Measurements from ENCODE around the gene OR10A2.
A peak's percentile ranks its signal among the peaks of the same experiment; 100 is the strongest.
"Not testable (repeated sequence)": the region's sequence is repeated elsewhere in the genome, so short reads cannot be mapped to it uniquely, and the experiment has no call there.

OR10A2 gene

DNA sequence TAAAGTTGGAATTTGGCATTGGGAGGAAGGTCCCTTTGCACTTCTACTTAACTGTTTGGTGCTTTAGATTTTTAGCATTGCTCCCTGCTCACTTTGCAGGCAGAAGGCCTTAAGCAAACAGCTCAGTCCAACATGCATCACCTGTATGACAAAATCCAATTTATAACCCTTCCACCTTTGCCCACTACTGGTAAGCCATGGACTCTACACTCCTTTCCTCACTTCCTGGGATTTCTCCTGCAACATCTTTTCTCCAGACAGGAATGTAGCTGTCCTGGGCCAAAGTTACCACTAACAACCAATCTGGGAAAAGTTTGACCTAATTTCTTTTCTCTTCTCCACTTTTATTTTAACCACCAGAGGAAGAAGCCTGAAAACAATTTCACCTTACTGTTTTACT, 31.2 kb downstream of the OR10A2 start:
- DNase-seq (ENCODE audit: low read depth, low spot score), result no peak
- in situ Hi-C loops (cut with HindIII; ENCODE audit: low sequenced_read_pairs), result no loop called here
- H3K4me3 ChIP-seq (ENCODE audit: low read depth, low read length), result no peak overlapping the region
- TF ChIP-seq CTCF (IDR thresholded peaks at IDR 0.05; ENCODE audit: low read depth, low read length), result no peak

GRCh38 chr11:6895010-6895409, 32.2 kb downstream of the OR10A2 start:
- no peak for TF ChIP-seq CTCF (IDR thresholded peaks at IDR 0.05; ENCODE audit: low read depth, low read length)
- H3K4me3 ChIP-seq (ENCODE audit: low read depth, low read length), result no peak overlapping the region
- in situ Hi-C loops (cut with HindIII; ENCODE audit: low sequenced_read_pairs), result no loop called here
- no peak for DNase-seq (ENCODE audit: low read depth, low spot score)

- in situ Hi-C loops (cut with HindIII; ENCODE audit: low sequenced_read_pairs), result no loop called here
- no peak for DNase-seq (ENCODE audit: low read depth, low spot score)
- TF ChIP-seq CTCF (IDR thresholded peaks at IDR 0.05; ENCODE audit: low read depth, low read length), result no peak
- no peak overlapping the region for H3K4me3 ChIP-seq (ENCODE audit: low read depth, low read length)
These were observed 36.1 kb downstream of the OR10A2 start for GRCh38 chr11:6898911-6899310.

DNA sequence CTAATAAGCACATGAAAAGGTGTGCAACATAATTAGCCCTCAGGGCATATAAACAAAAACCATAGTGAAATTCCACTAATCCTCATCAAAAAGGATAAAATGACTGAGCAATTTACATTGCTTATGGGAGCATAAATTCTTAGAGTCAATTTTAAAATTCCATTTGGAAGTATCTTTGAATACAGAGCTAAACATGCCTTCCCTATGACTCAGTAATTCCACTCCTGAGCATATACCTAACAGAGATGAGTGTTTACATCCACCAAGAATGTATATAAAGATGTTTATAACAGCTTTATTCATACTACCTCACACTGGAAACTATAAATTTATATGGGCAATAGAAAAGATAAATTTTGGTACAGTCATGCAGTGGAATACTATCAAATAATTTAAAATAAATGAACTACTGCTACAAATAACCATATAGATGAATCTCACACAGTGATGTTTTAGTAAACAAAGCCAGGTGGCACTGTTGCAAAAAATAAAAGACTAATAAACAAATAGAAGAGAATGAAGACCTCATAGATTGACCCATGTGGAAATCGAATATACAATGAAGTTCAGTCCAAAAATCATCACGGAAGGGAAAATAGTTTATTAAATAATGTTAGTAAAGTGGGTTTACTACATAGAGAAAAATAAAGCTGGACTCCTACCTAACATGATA, 37.6 kb downstream of the OR10A2 start:
- TF ChIP-seq CTCF (IDR thresholded peaks at IDR 0.05; ENCODE audit: low read depth, low read length), result no peak
- no peak for DNase-seq (ENCODE audit: low read depth, low spot score)
- no peak overlapping the region for H3K4me3 ChIP-seq (ENCODE audit: low read depth, low read length)
- in situ Hi-C loops (cut with HindIII; ENCODE audit: low sequenced_read_pairs), result no loop called here

- DNase-seq (ENCODE audit: low read depth, low spot score); H3K4me3 ChIP-seq (ENCODE audit: low read depth, low read length); in situ Hi-C loops (cut with HindIII; ENCODE audit: low sequenced_read_pairs): not testable (repeated sequence)
These were observed 41.9 kb downstream of the OR10A2 start for GRCh38 chr11:6904804-6905203.

- no peak for TF ChIP-seq CTCF (IDR thresholded peaks at IDR 0.05; ENCODE audit: low read depth, low read length)
- no peak for DNase-seq (ENCODE audit: low read depth, low spot score)
- H3K4me3 ChIP-seq (ENCODE audit: low read depth, low read length), result no peak overlapping the region
- in situ Hi-C loops (cut with HindIII; ENCODE audit: low sequenced_read_pairs), result no loop called here
These were observed 48.5 kb downstream of the OR10A2 start for GRCh38 chr11:6911378-6911777.

DNA sequence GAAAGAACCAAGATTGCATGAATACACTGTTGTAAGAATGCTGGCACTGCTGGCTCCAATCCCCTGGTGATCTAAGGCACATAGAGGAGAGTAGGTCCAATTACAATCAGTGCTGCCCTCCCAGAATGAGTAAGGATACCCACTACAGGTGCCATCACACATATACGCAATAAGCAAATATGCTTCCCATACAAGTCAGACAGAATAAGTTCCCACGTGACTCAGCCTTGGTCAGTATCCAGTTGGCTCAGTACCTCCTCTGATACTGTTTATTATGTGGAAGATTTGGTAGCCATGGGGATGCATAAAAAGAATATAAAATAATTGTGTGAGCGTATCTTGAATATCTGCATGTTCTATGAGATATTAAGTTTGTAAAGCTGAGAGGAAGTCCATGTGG, 49.1 kb downstream of the OR10A2 start:
- in situ Hi-C loops (cut with HindIII; ENCODE audit: low sequenced_read_pairs), result no loop called here
- H3K4me3 ChIP-seq (ENCODE audit: low read depth, low read length), result no peak overlapping the region
- peak; percentile 37 for DNase-seq (ENCODE audit: low read depth, low spot score)
- TF ChIP-seq CTCF (IDR thresholded peaks at IDR 0.05; ENCODE audit: low read depth, low read length), result no peak
